Dermis blood vessel endothelial cell (primary cell): Measurements from ENCODE around the gene AK5. TPM values are rescaled to one million over a fixed set of nuclear protein-coding genes. Genes with fewer than 3 reads are reported as not detected.

ENCODE experiments used
- DNase-seq: peaks from one replicate; pipeline ENCODE4 v3.0.0; 2010
- total RNA-seq: library from RNA; depleted of rRNA; stranded (reverse); fragments of >200 nt; gene quantifications from 2 replicates; pipeline ENCODE4 v1.2.3, GENCODE V29; 2014

AK5 gene
- total RNA-seq, 1 donor from 2014 or later: 20.1 TPM

DNA sequence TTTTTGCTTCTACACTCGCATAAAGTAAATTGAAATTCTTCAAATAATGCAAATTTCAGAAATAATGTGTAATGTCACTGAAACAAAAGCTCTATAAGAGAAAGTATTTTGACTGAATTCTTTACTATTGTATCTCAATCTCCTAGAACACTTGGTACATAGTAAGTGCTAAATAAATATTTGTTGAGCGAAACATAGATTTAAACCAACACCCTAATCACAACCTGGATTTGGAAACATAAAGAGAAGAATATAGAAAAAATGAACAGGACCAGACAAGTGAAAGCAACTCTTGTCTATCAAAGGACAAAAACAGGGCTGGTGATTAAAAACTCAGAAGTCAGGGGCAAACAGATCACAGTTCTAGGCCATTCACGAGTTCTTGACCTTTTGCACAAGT lies 74.3 kb downstream of the AK5 start:
- no peak for DNase-seq

DNA sequence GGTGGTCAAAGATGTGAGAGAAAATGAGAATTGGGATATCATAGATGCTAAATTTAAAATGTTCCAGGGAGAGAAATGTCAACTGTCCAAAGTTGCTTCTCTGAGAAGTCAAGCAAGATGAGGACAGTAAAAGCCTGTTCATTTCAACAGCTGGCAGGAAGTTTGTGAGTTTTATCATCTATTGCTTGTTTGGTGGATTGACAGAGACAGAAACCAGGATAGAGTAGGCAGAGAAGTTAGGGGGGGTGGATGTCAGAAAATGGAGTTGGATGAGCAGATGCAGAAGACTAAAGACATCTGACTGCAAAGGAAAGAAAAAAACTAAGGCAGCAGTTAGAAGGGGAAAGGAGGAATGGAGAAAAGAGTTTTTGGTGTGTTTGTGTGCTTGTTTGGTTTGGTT lies 78.4 kb downstream of the AK5 start:
- no peak for DNase-seq

DNA sequence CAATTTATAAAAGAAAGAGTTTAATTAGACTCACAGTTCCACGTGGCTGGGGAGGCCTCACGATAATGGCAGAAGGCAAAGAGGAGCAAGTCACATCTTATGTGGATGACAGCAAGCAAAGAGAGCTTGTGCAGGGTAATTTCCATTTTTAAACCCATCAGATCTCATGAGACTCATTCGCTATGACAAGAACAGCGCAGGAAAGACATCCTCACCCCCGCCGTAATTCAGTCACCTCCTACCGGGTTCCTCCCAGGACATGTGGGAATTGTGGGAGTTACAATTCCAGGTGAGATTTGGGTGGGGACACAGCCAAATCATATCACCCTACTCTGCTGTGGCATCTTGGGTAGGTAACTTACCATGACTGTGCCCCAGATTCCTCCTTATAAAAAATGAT lies 79.8 kb downstream of the AK5 start:
- DNase-seq: no peak

DNA sequence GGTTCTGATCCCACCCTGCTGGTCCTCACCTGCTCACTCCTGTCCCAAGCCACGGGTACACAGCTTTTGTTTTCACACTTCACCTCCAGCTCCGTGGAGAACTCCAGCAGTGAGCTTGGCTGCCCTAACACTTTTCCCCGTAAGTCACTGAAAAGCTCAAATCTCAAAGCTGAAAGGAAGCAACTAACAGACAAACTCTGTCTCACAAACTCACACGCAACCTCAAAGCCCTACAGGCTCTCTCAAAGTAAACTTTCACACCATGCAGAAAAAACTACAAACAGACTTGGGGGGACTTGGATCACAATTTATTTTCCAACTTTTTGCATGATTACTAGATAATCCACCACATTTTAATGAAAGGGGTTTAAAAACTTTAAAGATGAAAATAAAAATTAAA lies 88.3 kb downstream of the AK5 start:
- no peak for DNase-seq

DNA sequence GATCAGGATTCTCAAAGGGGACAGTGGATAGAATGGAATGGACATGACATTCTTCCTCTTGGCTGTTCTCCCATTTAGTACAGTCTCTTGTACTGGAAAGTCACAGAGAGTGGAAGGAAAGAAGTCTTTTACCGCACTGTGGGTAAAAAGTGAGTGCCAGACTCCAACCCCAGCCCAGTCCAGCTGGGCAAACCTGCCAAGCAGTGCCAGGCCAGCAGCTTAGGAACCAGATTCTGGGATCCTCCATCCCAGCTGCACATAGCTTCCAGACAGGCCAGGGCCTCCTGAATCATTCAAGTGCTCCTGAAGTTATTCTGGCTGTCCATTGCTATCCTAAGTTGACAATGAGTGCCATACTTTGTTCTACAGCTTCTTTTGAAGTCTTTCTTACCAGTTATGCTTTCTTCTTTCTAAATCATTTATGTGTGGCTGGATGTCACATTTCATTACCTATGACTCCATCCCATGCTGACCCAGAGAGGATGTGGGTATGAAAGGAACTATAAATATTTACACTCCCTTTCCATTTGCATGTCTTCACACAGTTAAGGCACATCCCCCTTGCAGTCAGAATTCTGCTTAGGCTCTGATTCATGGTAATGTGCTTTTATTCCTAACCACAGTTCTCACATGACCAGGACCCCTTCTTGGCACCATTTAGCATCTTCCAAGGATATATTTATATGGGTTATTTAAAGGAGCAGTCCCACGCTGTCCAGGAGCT lies 88.9 kb downstream of the AK5 start:
- no peak for DNase-seq

DNA sequence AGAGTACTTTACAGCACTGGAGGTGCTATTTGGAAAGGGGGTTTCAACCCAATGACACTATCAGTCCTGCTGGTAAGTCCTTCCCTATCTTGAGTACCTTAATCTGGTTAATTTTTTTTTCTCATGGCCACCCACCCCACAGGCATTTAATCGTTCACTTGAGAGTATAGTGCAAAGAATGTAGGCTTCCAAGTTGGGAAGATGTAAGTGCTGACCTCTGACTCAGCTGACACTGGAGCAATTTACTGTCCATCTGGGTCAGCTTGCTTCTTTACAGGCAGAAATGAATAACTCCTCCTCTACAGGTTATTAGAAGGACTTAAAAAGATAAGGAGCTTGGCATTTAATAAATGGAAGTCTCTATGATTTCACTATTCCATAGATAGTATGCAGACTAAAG lies 89.6 kb downstream of the AK5 start:
- no peak for DNase-seq

DNA sequence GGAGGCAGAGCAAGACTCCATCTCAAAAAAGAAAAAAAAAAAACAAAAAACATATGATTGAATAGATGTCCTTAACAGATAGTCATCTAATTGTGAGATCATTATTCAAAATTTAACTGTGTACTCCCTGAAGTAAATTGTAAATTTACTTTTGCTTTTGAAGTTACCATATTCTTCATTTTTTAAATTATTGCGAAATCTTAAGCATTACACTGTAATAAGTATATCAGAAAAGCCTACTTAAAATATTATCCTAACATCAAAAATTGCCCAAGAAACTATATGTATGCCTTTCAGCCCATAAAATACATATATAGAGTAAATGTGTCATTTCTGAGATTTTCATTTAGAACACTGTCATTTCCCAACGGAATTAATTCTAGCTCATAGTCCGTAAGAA lies 91.9 kb downstream of the AK5 start:
- DNase-seq: no peak

DNA sequence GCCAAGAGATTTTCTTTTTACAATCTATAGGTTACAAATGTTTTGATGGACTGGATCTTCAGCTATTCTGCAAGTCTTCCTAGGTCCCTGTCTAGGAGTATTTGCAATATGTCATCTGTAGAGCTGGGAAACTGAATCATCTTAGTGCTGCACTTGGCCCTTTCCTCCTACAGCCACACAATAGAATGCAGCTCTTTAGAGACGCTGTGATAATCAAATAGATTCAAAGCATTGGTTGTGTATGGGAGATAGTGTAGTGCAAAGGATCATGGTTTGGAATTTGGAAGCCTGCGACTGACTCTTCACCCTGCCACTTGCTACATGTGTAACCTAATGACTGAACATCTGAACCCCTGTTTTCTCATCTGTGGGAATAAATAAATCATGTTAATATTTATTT lies 93.7 kb downstream of the AK5 start:
- no peak for DNase-seq

DNA sequence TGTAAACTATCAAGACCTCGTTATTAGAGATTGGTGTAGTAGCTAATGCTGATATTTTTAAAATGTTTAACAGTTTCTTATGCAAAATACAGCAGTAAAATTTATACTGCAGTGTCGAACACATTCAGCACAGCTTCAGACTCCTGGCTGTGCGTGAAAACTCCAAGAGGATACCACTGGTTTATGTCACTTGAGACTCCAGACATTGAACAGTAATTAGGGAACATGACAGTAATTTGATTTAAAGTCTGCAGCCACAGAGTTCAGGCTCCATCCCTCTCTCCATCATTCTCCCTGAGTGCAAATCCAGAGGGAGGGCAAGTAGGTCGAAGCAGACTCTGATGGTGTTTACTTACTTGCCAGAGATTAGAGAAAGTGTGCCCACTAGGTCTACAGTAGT lies 94.2 kb downstream of the AK5 start:
- no peak for DNase-seq

DNA sequence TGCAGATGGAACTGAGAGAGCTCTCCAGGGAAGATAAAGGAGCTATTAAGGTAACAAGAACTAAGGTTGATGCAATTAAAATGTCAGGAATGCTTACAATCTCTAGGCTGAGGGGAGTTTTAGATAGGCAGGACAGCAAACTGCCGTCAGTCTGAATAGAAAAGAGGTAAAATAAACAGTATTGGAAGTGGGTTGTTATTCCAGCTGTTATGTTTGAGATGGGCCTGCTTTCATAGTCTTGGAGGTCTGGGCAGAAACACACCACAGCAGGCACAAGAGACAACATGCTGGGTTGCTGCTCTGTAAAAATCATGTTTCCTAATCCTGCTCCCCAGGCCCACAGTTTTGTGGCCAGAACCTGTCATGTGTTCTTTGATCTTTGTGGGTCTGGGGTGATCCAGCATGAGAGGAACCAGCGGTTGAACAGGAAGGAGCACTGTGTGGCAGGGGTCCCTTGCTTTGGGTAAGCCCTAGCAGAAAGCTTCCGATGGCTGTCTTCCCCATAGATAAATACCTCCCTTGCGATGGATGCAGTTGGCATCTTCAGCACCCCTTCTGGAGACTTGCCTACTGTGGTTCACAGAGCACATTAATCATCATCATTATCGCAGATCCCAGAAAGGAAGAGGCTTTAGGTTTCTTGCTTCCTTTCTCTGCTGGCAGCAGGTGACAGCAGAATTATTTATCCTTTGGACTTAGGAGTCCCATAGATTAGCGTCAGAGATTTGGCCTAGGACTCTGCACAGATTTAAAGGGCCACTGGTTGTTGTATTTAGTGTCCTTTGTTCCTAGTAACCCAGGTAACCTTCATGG lies 97.1 kb downstream of the AK5 start:
- peak; percentile 56 for DNase-seq

DNA sequence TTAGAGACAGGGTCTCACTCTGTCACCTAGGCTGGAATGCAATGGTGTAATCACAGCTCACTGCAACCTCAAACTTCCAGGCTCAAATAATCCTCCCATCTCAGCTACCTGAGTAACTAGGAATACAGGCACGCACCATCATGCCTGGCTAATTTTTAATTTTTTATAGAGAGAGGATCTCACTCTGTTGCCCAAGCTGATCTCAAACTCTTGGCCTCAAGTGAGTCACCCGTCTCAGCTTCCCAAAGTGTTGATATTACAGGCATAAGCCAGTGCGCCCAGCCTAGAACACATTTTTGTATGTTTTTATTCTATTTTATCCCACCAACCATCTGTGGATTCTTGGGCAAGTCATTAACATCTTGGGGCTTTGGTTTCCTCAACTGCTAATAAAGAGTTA lies 100.5 kb downstream of the AK5 start:
- DNase-seq: no peak

DNA sequence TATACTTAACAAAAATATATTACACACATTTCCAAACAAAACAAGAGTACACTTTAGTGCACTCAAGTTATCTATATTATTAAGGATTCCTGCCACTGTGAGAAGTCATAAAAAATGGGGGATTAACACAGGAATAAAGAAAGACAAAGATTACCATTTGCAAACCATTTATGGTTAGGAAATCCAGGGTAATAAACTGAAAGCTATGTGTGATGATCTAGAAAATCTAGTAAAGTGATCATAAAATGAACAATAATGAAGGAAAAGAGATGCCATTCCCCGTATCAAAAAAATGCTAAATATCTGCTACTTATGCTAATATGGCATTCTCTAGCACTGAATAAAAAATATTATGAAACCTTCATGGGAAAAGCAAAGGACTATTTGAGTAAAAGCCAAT lies 101.4 kb downstream of the AK5 start:
- DNase-seq: no peak

DNA sequence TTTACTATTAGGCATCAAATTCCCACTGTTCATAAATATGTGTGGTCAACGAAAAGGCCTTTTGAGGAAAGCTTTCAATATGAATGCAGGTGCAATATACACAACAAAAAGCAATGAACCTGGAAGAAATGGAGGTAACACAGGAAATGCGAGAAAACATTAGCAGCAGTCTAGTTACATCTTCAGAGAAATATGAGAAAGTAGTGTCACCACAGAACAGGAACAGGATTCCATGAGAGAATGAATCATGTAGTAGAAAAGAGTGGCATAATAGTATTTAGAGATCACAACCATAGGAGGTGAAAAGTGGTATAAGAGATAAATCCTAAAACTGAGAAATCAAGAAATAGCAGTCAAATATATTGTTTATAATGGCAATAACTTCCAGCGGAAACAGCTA lies 103.7 kb downstream of the AK5 start:
- DNase-seq: no peak

DNA sequence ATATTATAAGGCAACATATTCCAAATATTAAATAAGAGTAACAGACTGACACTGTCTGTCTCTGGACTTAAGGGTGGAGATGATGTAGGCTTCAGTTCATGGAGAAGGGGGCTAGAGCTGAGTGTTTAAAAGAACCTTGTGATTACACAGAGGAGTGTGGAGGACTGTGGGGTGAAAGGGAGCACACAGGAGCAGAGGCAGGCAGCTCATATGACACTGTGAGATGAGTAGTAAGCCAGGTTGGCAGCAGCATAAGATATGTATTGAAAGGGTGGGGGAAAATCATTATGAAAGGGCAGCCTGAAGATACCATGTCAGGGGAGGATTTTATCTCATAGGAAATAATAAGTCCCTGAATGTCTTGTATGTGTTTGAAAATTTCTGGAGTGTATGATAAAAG lies 104.5 kb downstream of the AK5 start:
- DNase-seq: no peak

DNA sequence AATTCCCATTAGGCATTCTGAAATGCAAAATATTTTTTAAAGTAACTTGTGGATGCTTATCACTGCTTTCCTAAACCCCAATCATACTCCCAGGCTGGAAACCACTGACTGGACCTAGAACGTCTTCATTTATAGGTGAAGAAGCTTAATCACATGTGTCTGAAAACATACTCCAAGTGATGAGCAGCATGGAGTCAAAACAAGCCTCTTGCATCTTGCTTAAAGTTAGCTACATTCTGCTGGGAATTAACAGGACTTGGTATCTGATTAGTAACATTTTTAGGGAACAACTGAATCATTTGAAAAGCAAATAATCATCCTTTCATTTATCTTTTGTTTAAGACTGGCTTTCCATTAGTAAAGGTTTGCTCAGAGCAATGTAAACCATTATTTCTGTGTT lies 105.7 kb downstream of the AK5 start:
- DNase-seq: no peak

DNA sequence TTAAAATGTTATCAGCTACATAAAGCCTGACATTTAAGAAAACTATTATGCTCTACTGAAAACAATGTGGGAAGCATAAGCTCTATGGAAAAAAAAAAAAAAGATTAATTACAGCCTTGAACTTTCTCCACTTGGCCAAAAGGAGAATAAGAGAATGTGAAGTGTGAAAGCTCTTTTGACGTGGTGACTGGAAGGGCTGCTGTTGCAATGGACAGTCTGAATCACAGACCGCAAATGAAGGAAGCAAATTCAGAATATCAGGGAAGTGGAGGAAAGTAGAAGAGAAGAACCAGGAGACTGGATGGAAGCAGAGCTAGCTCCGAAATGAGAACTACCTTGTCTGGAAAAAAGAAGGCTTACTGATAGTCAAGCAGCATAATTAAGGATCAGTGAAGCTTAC lies 106.8 kb downstream of the AK5 start:
- DNase-seq: no peak

DNA sequence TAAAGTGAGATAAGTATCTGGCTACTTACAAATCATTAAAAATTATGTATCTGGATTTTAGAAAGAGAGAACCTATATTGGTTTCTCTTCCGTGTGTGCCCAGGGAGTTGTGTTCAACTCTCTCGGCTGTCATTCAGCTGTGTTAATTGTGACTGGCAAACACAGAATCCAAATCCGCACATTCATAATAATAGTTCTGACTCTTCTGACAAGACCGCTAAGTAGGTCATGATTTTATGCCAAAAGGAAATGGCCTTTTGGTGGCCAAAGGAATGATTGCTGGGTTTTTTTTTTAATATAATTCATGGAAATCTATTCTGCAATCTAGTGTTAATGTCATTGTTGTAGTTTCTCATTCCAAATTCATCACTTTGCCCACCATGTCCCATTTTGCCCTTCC lies 110.7 kb downstream of the AK5 start:
- DNase-seq: peak; percentile 50

DNA sequence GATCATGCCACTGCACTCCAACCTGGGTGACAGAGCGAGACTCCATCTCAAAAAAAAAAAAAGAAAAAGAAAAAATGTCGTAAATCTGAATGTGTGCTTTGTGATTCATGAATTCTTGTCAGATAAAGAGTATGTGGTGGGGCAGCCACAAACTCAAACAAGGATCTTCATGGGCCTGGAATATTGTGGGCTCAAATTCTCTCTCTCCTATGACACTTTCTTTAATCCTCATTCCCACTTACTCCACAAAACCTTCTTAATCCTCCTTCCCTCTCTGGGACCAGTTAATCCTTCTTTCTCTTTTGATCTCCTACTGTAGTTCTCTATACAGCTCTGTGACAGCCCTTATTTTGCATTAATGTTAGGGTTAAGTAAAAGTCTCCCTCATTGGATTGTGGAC lies 112.3 kb downstream of the AK5 start:
- no peak for DNase-seq

DNA sequence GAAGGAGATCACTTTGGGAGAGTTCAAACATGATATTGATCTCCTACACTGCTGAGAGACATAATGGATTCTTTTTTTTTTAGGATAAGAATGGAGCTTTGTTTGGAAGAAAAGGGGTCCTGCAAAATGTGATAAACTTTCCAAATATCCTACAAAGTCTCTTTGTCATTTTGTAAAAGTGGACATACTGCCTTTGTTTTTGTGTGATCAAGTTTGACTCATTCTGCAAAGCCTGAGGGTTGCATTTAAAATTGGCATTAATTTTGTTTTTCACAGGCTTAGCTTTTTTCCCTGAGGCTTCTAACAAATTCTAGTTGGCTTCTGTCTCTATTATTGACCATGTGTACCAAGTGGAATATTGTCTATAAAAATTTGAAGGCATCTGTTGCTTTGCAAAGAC lies 113.2 kb downstream of the AK5 start:
- DNase-seq: no peak

DNA sequence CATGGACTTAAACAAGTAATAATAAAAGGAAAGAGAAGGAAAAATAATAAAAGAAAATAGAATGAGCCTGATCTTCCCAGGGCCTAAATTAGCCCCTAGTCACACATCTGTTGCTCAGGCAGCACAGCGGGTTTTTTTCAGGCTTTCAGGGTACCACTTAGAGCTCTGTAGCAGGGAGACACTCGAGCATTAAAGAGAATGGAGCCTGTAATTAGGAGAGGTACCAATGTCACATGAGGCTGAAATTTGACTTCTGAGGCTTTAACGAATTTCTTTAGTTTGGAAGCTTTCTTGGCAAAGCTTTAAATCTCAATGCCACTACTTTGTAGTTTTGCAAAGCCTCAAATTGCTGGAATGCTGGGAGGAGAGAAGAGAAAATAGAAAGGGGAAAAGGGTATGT lies 116.3 kb downstream of the AK5 start:
- no peak for DNase-seq

DNA sequence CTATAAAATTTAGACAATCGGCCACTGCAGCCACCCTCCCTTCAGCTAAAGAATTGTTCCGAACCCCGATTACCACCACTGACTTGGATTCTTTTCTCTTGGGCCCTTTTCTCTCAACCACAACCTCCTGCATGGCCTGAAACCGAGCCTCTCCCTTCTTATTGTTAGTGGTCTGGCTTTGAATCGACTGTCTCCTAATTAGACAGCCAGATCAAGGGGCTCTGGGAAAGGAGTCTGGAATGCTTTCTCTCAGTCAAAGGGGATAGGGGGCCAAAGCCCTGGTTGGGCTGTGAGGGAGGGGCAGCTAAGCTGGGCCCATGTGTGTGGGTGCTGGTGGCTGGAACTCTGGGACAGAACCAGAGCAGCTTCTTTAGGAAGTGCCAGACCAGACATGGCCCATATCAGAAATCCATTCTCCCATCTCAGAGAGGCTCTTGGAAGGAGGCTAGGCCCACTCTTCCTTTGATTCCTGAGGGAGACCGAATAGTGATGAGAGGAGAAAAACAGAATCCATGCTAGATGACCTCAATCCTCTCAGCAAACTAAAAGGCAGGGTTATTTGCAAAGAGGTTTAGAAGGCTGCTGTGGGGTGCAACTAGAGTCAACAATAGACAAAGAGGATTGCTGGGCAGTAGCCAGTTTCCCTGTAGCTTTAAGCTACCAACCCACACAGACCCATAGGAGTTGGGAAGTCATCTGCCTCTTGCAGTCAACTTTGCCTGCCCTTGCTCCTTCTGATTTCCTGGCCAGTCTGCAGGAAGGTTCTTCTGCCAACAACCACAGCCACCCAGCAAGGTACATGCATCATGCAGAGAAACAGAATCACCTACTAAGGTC lies 117.6 kb downstream of the AK5 start:
- no peak for DNase-seq

DNA sequence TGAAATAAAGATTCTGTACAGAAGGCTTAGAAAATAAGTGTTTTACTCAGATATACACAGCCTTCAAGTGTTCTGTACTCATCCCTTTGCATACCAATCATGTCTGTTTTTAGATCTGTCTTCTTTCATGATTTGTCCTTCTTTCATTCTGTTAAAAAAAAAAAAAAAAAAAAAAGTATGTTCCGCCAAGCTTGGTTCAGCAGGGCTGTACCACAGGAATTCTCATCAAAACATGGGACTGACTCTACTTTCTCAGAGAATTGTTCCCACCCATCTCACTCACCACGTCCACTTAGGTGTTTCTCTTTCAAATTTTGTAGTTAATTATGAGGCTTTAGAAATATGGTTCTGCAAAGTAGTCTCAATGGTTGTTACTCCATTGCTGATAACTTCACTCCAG lies 119.0 kb downstream of the AK5 start:
- DNase-seq: no peak

DNA sequence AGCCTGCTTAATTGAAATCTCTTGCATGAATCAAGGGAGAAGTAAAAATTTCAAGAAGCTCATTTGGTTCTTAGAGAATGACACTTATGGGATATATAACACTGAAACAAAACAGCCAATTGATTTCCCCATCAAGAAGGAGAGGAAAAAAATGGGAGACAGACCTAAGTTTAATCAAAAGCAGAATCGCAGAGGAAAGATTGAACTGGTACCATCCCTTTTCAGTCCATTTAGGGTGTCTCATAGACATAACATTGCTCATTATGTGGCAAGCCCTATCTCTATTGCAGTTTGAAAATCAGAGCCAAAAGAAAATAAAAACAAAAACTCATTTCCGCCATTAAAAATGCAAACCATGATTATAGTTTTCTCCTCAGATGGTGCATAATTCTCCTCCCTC lies 119.6 kb downstream of the AK5 start:
- no peak for DNase-seq

DNA sequence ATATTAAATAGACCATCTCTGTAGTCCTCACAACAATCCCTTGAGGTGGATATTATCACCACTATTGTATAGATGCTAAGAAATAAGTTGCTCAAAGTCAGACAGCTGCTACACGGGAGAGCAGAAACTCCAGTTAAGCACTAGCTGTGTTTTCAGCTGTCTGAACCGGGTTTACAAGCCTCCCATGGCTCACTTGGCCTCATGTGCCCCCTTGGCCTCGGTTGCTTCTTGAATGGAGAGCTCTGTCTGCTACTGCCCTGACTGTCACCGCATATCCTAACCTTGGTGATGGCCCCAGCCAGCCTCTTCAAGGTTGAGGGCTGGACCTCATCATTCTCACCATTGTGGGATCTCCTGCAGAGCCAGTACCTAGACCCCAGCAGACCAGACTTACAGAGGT lies 123.4 kb downstream of the AK5 start:
- no peak for DNase-seq
